Thoracic aorta (tissue), 2 donors: ENCODE results near the gene NUMB. TPM values are rescaled to one million over a fixed set of nuclear protein-coding genes. Genes with fewer than 3 reads are reported as not detected.

Experiments
- ATAC-seq: fragments of 150-250 bp; one replicate; pipeline ENCODE4 v1.8.0; 2017; ENCODE audit warnings: low read depth; ENCODE audit not compliant: insufficient number of reproducible peaks, low FRiP score
- DNase-seq: peaks from one replicate; pipeline ENCODE4 v3.0.0-alpha.2; 2020; ENCODE audit warnings: low spot score
- H3K27ac ChIP-seq, 2 donors: fragments of 200-600 bp; sonication (generic); 1 replicate in 1 of 2; 2 replicates in 1 of 2; pipeline ENCODE4 v1.5.1; 2016; ENCODE audit warnings: mild to moderate bottlenecking in 2 of 2, moderate library complexity in 2 of 2
- H3K27me3 ChIP-seq: fragments of 200-600 bp; sonication (generic); replicated peaks from 2 replicates; pipeline ENCODE4 v1.6.0; 2016; ENCODE audit warnings: mild to moderate bottlenecking; ENCODE audit not compliant: insufficient read depth
- H3K36me3 ChIP-seq: fragments of 200-600 bp; sonication (generic); one replicate; pipeline ENCODE4 v1.5.1; 2016
- H3K4me1 ChIP-seq, 2 donors: fragments of 200-600 bp; sonication (generic); 1 replicate in 1 of 2; 2 replicates in 1 of 2; pipeline versions ENCODE4 v1.5.1 to v1.6.0; 2016; ENCODE audit warnings: low read depth in 2 of 2, mild to moderate bottlenecking in 1 of 2; ENCODE audit not compliant: control insufficient read depth in 1 of 2
- H3K4me3 ChIP-seq: fragments of 200-600 bp; sonication (generic); 2 replicates; pipeline ENCODE4 v1.5.1; 2016; ENCODE audit warnings: mild to moderate bottlenecking
- H3K9me3 ChIP-seq: fragments of 200-600 bp; sonication (generic); 2 replicates; pipeline ENCODE4 v1.5.1; 2016
- total RNA-seq, 2 donors: library from RNA; depleted of rRNA; stranded (reverse); fragments of >200 nt; gene quantifications; one replicate each; pipeline versions ENCODE4 v1.1.0 to v1.2.3, GENCODE V29; 2016
- TF ChIP-seq, protein P1 (sequence below): fragments of 200-600 bp; sonication (generic); IDR thresholded peaks from one replicate; pipeline ENCODE4 v1.5.1; 2019; ENCODE audit warnings: antibody characterized with exemption

The NUMB gene
- total RNA-seq, 2 donors from 2014 or later, result 37.0 to 65.7 TPM

DNA sequence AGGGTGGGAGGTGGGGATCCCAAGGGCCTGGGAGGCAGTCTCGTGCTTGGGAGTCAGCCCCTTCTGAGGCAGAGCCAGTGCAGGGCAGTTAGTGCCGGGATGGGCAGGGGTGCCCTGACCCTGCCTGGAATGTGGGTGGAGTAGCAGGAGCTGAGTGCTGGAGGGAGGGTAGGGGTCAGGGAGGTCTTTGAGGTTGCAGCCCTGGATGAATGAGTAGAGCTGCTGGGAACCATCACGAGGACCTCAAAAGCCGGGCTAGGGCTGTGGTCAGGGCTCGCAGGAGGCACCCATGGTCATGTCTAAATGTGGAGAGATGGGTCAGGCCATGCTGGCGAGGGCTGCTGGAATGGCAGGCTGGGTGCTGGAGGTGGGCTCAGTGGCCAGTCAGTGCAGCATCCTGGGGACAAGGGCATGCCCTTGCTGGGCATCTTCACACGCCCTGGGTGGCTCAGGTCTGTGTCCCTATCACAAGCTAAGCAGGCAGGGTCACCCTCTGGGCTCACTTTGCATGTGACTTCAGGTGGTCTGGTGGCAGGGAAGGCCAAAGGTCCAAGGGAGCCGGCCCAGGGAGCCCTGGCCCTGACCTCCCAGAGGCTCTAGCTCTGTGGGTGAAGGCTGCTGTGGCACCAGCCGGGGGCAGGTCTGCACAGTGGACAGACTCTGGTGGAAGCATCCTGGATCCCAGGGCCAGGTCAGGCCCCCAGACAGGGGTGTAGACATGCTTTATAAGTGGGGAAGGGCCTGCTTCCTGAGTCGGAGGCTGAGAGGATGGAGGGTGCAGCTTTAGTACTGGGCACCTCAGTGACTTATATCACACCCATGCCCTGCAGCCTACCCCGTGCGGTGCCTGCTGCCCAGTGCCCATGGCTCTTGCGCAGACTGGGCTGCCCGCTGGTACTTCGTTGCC, 196.6 kb downstream of the NUMB start:
- ATAC-seq (no peak), DNase-seq (no peak)
- Histone ChIP-seq H3K27ac (no peak overlapping the region), H3K27me3 (no peaks in the 10 kb centered on the region), H3K9me3 (no peaks in the 10 kb centered on the region), H3K36me3 (no peaks in the 10 kb centered on the region), H3K4me3 (no peak overlapping the region), H3K4me1 (no peaks in the 10 kb centered on the region)
- TF ChIP-seq, protein P1, sequence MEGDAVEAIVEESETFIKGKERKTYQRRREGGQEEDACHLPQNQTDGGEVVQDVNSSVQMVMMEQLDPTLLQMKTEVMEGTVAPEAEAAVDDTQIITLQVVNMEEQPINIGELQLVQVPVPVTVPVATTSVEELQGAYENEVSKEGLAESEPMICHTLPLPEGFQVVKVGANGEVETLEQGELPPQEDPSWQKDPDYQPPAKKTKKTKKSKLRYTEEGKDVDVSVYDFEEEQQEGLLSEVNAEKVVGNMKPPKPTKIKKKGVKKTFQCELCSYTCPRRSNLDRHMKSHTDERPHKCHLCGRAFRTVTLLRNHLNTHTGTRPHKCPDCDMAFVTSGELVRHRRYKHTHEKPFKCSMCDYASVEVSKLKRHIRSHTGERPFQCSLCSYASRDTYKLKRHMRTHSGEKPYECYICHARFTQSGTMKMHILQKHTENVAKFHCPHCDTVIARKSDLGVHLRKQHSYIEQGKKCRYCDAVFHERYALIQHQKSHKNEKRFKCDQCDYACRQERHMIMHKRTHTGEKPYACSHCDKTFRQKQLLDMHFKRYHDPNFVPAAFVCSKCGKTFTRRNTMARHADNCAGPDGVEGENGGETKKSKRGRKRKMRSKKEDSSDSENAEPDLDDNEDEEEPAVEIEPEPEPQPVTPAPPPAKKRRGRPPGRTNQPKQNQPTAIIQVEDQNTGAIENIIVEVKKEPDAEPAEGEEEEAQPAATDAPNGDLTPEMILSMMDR, result no peak

DNA sequence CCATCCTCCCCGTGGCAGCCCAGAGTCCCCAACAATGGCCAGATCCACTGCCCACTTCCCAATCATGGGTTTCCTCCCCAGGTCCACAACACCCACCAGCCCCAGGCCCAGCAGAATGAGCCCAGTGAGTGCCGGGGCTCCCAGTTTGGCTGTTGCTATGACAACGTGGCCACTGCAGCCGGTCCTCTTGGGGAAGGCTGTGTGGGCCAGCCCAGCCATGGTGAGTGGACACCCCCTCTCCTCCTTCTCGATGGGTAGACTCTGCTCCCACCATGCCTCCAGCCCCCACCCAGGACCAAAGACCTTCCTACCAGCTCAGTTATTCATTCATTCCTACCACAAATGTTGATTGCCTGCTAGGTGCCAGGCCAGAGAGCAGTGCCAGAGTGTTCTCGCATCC, 197.3 kb downstream of the NUMB start:
- no peaks in the 10 kb centered on the region for H3K9me3 ChIP-seq
- no peak overlapping the region for H3K27ac ChIP-seq
- DNase-seq (no peak), ATAC-seq (no peak)
- H3K4me1 ChIP-seq, result no peaks in the 10 kb centered on the region
- no peaks in the 10 kb centered on the region for H3K27me3 ChIP-seq
- TF ChIP-seq, protein P1, result no peak
- no peaks in the 10 kb centered on the region for H3K36me3 ChIP-seq
- no peak overlapping the region for H3K4me3 ChIP-seq

DNA sequence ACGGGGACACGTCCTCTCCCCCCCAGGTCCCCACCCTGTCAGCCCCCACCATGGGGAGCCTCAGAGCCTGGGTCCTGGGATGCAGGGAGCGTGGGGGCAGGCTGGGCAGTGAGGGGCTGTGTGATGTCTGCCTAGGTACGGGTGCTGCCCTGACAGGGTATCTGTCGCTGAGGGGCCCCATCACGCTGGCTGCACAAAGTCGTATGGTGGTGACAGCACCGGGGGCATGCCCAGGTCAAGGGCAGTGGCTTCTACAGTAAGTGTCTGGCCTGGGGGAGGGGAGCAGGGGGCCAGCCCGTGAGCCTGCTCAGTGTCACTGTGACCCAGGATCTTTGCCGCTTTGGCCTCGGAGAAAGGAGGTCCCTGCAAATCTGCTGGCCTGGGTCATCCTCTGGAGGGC, 197.8 kb downstream of the NUMB start:
- no peak for ATAC-seq

DNA sequence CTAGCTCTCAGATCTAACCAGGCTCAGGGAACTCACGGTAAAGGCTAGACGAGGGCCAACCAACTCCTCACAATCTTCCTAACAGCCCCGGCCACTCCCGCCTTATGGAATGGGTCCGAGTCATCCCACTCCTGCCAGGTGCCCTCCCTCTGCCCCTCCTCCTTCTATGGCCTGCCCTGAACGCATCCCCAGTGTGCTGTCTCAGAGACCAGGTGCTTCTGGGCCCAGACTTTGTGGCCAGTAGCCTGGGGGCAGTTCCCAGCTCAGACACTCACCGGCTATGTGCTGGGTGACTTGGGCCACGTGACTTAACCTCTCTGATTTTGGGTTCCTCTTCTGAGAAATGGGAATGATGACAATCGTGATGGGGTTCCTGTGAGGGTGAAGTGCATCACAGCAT, 198.5 kb downstream of the NUMB start:
- Histone ChIP-seq H3K9me3 (no peaks in the 10 kb centered on the region), H3K27ac (no peak overlapping the region), H3K36me3 (no peaks in the 10 kb centered on the region), H3K4me3 (no peak overlapping the region), H3K4me1 (no peaks in the 10 kb centered on the region), H3K27me3 (no peaks in the 10 kb centered on the region)
- no peak for ATAC-seq
- TF ChIP-seq, protein P1, result no peak
- no peak for DNase-seq

More for the DNA sequence above, 197.8 kb downstream of the NUMB start:
- Histone ChIP-seq H3K4me1 (no peaks in the 10 kb centered on the region), H3K27me3 (no peaks in the 10 kb centered on the region), H3K4me3 (no peak overlapping the region), H3K9me3 (no peaks in the 10 kb centered on the region), H3K36me3 (no peaks in the 10 kb centered on the region), H3K27ac (no peak overlapping the region)
- TF ChIP-seq, protein P1, result no peak
- DNase-seq, result no peak

DNA sequence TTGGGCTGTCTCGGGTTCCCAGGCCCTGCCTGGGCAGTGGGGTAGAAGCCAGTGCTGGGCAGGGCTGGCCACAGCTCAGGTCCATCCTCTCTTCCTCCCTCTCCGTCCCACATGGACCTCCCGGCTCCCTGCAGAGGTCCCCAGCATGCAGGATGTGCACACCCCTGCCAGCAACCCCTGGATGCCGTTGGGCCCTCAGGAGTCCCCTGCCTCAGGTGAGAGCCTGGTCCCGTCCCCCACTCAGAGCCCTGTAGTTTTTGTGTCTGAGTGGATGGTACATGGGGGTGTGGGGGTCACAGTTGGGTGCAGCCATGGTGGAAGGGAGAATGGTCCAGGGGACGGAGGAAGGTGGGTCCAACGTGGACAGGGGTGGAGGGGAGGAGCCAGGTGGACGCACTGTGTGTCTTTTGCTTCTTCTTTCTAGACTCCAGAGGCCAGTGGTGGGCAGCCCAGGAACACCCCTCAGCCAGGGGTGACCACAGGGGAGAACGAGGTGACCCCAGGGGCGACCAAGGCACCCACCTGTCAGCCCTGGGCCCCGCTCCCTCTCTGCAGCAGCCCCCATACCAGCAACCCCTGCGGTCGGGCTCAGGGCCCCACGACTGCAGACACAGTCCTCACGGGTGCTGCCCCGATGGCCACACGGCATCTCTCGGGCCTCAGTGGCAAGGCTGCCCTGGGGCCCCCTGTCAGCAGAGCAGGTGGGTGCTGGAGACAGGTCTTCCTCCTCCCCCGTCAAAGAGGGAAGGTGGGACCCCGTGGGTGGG, 199.3 kb downstream of the NUMB start:
- ATAC-seq (no peak), DNase-seq (no peak)
- H3K4me3 ChIP-seq, result no peak overlapping the region
- no peaks in the 10 kb centered on the region for H3K36me3 ChIP-seq
- no peaks in the 10 kb centered on the region for H3K9me3 ChIP-seq
- no peak overlapping the region for H3K27ac ChIP-seq
- H3K27me3 ChIP-seq, result no peaks in the 10 kb centered on the region
- TF ChIP-seq, protein P1, result no peak
- H3K4me1 ChIP-seq, result no peaks in the 10 kb centered on the region
